Stimulated activated naive CD4-positive, alpha-beta T cell (primary cell): ENCODE results near the gene ZBP1.

Experiments
- DNase-seq, 6 experiments: peaks; one replicate each; lab custom pipeline; 2025; lab: John Stamatoyannopoulos, UW

The ZBP1 gene

GRCh38 chr20:57658833-57659516, 38.7 kb upstream of the ZBP1 start:
- DNase-seq, result no peak

GRCh38 chr20:57658447-57658832, 38.2 kb upstream of the ZBP1 start:
- no peak for DNase-seq

GRCh38 chr20:57657535-57658446, 37.6 kb upstream of the ZBP1 start:
- DNase-seq, result peak; percentile 20 to 72 (median 52)

GRCh38 chr20:57656821-57657534, 36.8 kb upstream of the ZBP1 start:
- no peak for DNase-seq

- no peak for DNase-seq
These were observed 36.1 kb upstream of the ZBP1 start for GRCh38 chr20:57656252-57656820.

GRCh38 chr20:57655809-57656155, 35.6 kb upstream of the ZBP1 start:
- DNase-seq, result no peak

GRCh38 chr20:57654998-57655808, 35.0 kb upstream of the ZBP1 start:
- no peak for DNase-seq

GRCh38 chr20:57654363-57654997, 34.3 kb upstream of the ZBP1 start:
- DNase-seq, result peak; percentile 18 to 69 (median 43)

GRCh38 chr20:57653910-57654309, 33.7 kb upstream of the ZBP1 start:
- no peak for DNase-seq

GRCh38 chr20:57653546-57653900, 33.3 kb upstream of the ZBP1 start:
- DNase-seq, result no peak

GRCh38 chr20:57652606-57653545, 32.6 kb upstream of the ZBP1 start:
- no peak for DNase-seq

GRCh38 chr20:57651881-57652605, 31.8 kb upstream of the ZBP1 start:
- no peak for DNase-seq

- no peak for DNase-seq
These were observed 30.7 kb upstream of the ZBP1 start for GRCh38 chr20:57650756-57651483.

- no peak for DNase-seq
These were observed 30.0 kb upstream of the ZBP1 start for GRCh38 chr20:57650266-57650665.

GRCh38 chr20:57649617-57650015, 29.4 kb upstream of the ZBP1 start:
- no peak for DNase-seq

GRCh38 chr20:57648878-57649616, 28.8 kb upstream of the ZBP1 start:
- no peak for DNase-seq

- DNase-seq, result no peak
These were observed 27.9 kb upstream of the ZBP1 start for GRCh38 chr20:57647933-57648785.
